MM.1S (cell line): ENCODE data around the gene AGAP1.

Experiments
- CTCF ChIP-seq: fragments of 300-600 bp; sonication (generic); IDR thresholded peaks from 2 replicates; pipeline ENCODE4 v1.5.1; 2016; ENCODE audit warnings: antibody characterized with exemption, low read length, mixed read lengths
- EZH2 ChIP-seq: fragments of 300-600 bp; sonication (generic); optimal IDR thresholded peaks from 2 replicates; pipeline ENCODE3; 2017; ENCODE audit warnings: low read depth, mild to moderate bottlenecking, antibody characterized with exemption, low read length, mixed read lengths
- EZH2phosphoT487 ChIP-seq: fragments of 300-600 bp; sonication (generic); IDR thresholded peaks from 2 replicates; pipeline ENCODE4 v1.6.1; 2018; ENCODE audit warnings: antibody characterized with exemption, low read length

GRCh38 chr2:235889302-235889630 lies 395.4 kb downstream of the AGAP1 start:
- TF ChIP-seq CTCF (no peak), EZH2 (no peak), EZH2phosphoT487 (no peak)
